Measurements from ENCODE around the gene MBD5.

DNA sequence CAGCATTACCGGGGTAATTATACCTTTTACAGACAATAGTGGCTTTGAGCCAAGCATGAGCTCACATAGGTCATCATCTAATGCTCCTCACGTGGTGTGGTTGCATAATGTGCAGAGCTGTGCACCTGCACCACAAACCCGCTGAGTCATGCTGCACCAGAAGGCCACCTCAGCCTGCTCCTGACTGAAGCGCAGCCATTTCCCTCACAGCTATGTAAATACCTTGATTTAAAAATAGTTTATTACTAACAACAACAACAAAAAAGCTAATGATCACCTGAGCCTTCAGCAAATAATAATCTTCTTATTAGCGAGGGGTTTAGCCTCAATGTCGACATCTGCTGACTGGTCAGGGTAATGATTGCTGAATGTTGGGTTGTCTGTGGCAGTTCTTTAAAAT, 238.8 kb downstream of the MBD5 start:
- TF ChIP-seq, protein P1, sequence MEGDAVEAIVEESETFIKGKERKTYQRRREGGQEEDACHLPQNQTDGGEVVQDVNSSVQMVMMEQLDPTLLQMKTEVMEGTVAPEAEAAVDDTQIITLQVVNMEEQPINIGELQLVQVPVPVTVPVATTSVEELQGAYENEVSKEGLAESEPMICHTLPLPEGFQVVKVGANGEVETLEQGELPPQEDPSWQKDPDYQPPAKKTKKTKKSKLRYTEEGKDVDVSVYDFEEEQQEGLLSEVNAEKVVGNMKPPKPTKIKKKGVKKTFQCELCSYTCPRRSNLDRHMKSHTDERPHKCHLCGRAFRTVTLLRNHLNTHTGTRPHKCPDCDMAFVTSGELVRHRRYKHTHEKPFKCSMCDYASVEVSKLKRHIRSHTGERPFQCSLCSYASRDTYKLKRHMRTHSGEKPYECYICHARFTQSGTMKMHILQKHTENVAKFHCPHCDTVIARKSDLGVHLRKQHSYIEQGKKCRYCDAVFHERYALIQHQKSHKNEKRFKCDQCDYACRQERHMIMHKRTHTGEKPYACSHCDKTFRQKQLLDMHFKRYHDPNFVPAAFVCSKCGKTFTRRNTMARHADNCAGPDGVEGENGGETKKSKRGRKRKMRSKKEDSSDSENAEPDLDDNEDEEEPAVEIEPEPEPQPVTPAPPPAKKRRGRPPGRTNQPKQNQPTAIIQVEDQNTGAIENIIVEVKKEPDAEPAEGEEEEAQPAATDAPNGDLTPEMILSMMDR (IDR thresholded peaks at IDR 0.05): no peak
- no peak for TF ChIP-seq POLR2A (IDR thresholded peaks at IDR 0.05)
